ENCODE data around the gene NACAD. TPM values are rescaled to one million over a fixed set of nuclear protein-coding genes. Genes with fewer than 3 reads are reported as not detected.

Gene NACAD
- polyA plus RNA-seq, 1 experiment = 0.64 TPM

- no peak for DNase-seq (ENCODE audit: low read depth, low spot score)
- CTCF ChIA-PET = interaction anchor here (0.5 kb wide), 1 partner anchor 497 kb away, joined by 3 read pairs; no protein-coding TSS in a partner anchor
- peaks cover 3% of the 10 kb centered on the region for H3K27me3 ChIP-seq (ENCODE audit: control insufficient read depth, insufficient read depth, low read length)
- no peaks in the 10 kb centered on the region; the same call in 1 of the 2 replicates for H3K9me3 ChIP-seq (ENCODE audit: control insufficient read depth, insufficient read depth, low read length)
- no peak for TF ChIP-seq CTCF (IDR thresholded peaks at IDR 0.05; ENCODE audit: low read depth, low read length)
- POLR2A ChIA-PET = no interaction called here
- no peak overlapping the region for H3K27ac ChIP-seq (ENCODE audit: low read depth, low read length)
- H3K4me3 ChIP-seq (ENCODE audit: low read depth, low read length) = no peak overlapping the region
Observed at GRCh38 chr7:45085619-45086200, 3.1 kb downstream of the NACAD start.

GRCh38 chr7:45084901-45085618, 3.7 kb downstream of the NACAD start:
- no peak for DNase-seq (ENCODE audit: low read depth, low spot score)
- ChIA-PET CTCF (interaction anchor here (0.5 kb wide), 1 partner anchor 496 kb away, joined by 3 read pairs; no protein-coding TSS in a partner anchor), POLR2A (no interaction called here)

GRCh38 chr7:45084336-45084735, 4.4 kb downstream of the NACAD start:
- CTCF ChIA-PET = no interaction called here
- H3K9me3 ChIP-seq (ENCODE audit: control insufficient read depth, insufficient read depth, low read length) = no peaks in the 10 kb centered on the region; the same call in 1 of the 2 replicates
- TF ChIP-seq CTCF (IDR thresholded peaks at IDR 0.05; ENCODE audit: low read depth, low read length) = no peak
- no peak overlapping the region for H3K4me3 ChIP-seq (ENCODE audit: low read depth, low read length)
- no peak overlapping the region for H3K27ac ChIP-seq (ENCODE audit: low read depth, low read length)
- no peaks in the 10 kb centered on the region for H3K27me3 ChIP-seq (ENCODE audit: control insufficient read depth, insufficient read depth, low read length)
- POLR2A ChIA-PET = no interaction called here
- no peak for DNase-seq (ENCODE audit: low read depth, low spot score)

More at GRCh38 chr7:45084901-45085618, 3.7 kb downstream of the NACAD start:
- Histone ChIP-seq H3K27ac (ENCODE audit: low read depth, low read length) (no peak overlapping the region), H3K4me3 (ENCODE audit: low read depth, low read length) (no peak overlapping the region), H3K9me3 (ENCODE audit: control insufficient read depth, insufficient read depth, low read length) (no peaks in the 10 kb centered on the region; the same call in 1 of the 2 replicates), H3K27me3 (ENCODE audit: control insufficient read depth, insufficient read depth, low read length) (peaks cover 3% of the 10 kb centered on the region)
- no peak for TF ChIP-seq CTCF (IDR thresholded peaks at IDR 0.05; ENCODE audit: low read depth, low read length)

- Histone ChIP-seq H3K27ac (ENCODE audit: low read depth, low read length) (no peak overlapping the region), H3K27me3 (ENCODE audit: control insufficient read depth, insufficient read depth, low read length) (no peaks in the 10 kb centered on the region), H3K4me3 (ENCODE audit: low read depth, low read length) (no peak overlapping the region), H3K9me3 (ENCODE audit: control insufficient read depth, insufficient read depth, low read length) (no peaks in the 10 kb centered on the region; the same call in 1 of the 2 replicates)
- ChIA-PET POLR2A (no interaction called here), CTCF (no interaction called here)
- no peak for DNase-seq (ENCODE audit: low read depth, low spot score)
- TF ChIP-seq CTCF (IDR thresholded peaks at IDR 0.05; ENCODE audit: low read depth, low read length) = no peak
Observed at GRCh38 chr7:45082831-45083331, 5.9 kb downstream of the NACAD start.
